B cell (primary cell): Measurements from ENCODE around the gene TAS2R38. TPM values are rescaled to one million over a fixed set of nuclear protein-coding genes. Genes with fewer than 3 reads are reported as not detected.
A peak's percentile ranks its signal among the peaks of the same experiment; 100 is the strongest.

ENCODE experiments used
- ATAC-seq: fragments of 200-7000 bp; cut with Tn5 transposase; one replicate; pipeline ENCODE4 v1.10.0; 2021; ENCODE audit warnings: low read depth, mild to moderate bottlenecking, moderate number of reproducible peaks, moderate library complexity
- CTCF ChIA-PET: fragments of 350-600 bp; sonication (Branson Sonifier 250); formaldehyde crosslinking; loops from one replicate; lab custom pipeline; 2021; ENCODE audit warnings: antibody characterized with exemption, inconsistent platforms; lab: Charles Lee
- POLR2A ChIA-PET: fragments of 350-600 bp; sonication (Branson Sonifier 250); formaldehyde crosslinking; loops from one replicate; lab custom pipeline; 2021; ENCODE audit warnings: antibody characterized with exemption; lab: Charles Lee
- DNase-seq: peaks from one replicate; pipeline ENCODE4 v3.0.0; 2013
- H2AFZ ChIP-seq: 2 replicates; pipeline ENCODE4 v1.6.1; 2012; ENCODE audit warnings: mild to moderate bottlenecking, low read depth, low read length; ENCODE audit not compliant: insufficient read depth, poor library complexity, severe bottlenecking
- H3K27ac ChIP-seq, 2 donors: 1 replicate in 1 of 2; 2 replicates in 1 of 2; pipeline ENCODE4 v1.5.1; 2012 to 2013; ENCODE audit warnings: low read length in 2 of 2, mild to moderate bottlenecking in 2 of 2, moderate library complexity in 1 of 2
- H3K27me3 ChIP-seq, 4 experiments: fragments of 200-600 bp in 1 of 4; sonication (generic) in 1 of 4; replicated peaks in 1 of 4; 1 replicate in 2 of 4; 2 replicates in 2 of 4; pipeline versions ENCODE4 v1.6.1 to v1.7.0; 2013 to 2016; ENCODE audit warnings: low read length in 3 of 4, mild to moderate bottlenecking in 2 of 4, mixed read lengths in 1 of 4, moderate library complexity in 1 of 4; ENCODE audit not compliant: insufficient read depth in 4 of 4, control insufficient read depth in 3 of 4; ENCODE audit errors: control extremely low read depth in 1 of 4
- H3K36me3 ChIP-seq, 2 experiments: replicated peaks in 1 of 2; 1 replicate in 1 of 2; 2 replicates in 1 of 2; pipeline versions ENCODE4 v1.6.1 to v1.7.1; 2013; ENCODE audit warnings: low read length in 1 of 2; ENCODE audit not compliant: insufficient read depth in 2 of 2, control insufficient read depth in 1 of 2; ENCODE audit errors: control extremely low read depth in 1 of 2, extremely low read depth in 1 of 2
- H3K4me1 ChIP-seq, 2 donors: fragments of 200-600 bp in 1 of 2; sonication (generic) in 1 of 2; 1 replicate in 1 of 2; 2 replicates in 1 of 2; pipeline versions ENCODE4 v1.5.1 to v1.6.1; 2013 to 2017; ENCODE audit warnings: low read length in 2 of 2; ENCODE audit not compliant: control insufficient read depth in 2 of 2, insufficient read depth in 2 of 2
- H3K4me2 ChIP-seq: replicated peaks from 2 replicates; pipeline ENCODE3; 2012; ENCODE audit warnings: mild to moderate bottlenecking, low read depth, low read length; ENCODE audit not compliant: poor library complexity, severe bottlenecking
- H3K4me3 ChIP-seq, 5 experiments: fragments of 200-600 bp in 1 of 5; sonication (generic) in 1 of 5; 1 replicate in 3 of 5; 2 replicates in 2 of 5; pipeline versions ENCODE4 v1.5.1 to v1.7.0; 2011 to 2016; ENCODE audit warnings: low read length in 4 of 5, mild to moderate bottlenecking in 4 of 5, low read depth in 2 of 5, control low read depth in 1 of 5, moderate library complexity in 1 of 5; ENCODE audit not compliant: insufficient read depth in 1 of 5; ENCODE audit errors: control extremely low read depth in 1 of 5, extremely low read depth in 1 of 5
- H3K79me2 ChIP-seq: fragments of 200-600 bp; sonication (generic); one replicate; pipeline ENCODE4 v1.6.0; 2016; ENCODE audit warnings: low read length; ENCODE audit not compliant: control insufficient read depth, insufficient read depth
- H3K9ac ChIP-seq: fragments of 200-600 bp; sonication (generic); 2 replicates; pipeline ENCODE4 v1.6.1; 2017; ENCODE audit warnings: mild to moderate bottlenecking, low read length, moderate library complexity
- H3K9me3 ChIP-seq, 3 donors: one replicate each; pipeline versions ENCODE4 v1.6.1 to v1.7.1; 2013; ENCODE audit warnings: low read length in 2 of 3; ENCODE audit not compliant: control insufficient read depth in 2 of 3, insufficient read depth in 1 of 3; ENCODE audit errors: control extremely low read depth in 1 of 3
- H4K20me1 ChIP-seq: 2 replicates; pipeline ENCODE4 v1.6.0; 2012; ENCODE audit warnings: mild to moderate bottlenecking, low read length; ENCODE audit not compliant: insufficient read depth, control insufficient read depth, poor library complexity, severe bottlenecking
- H3K27ac Mint-ChIP-seq: one replicate; pipeline ENCODE4 v1.8.0; 2021; ENCODE audit warnings: mixed read lengths
- H3K27me3 Mint-ChIP-seq: one replicate; pipeline ENCODE4 v1.8.0; 2021; ENCODE audit warnings: mixed read lengths
- H3K4me1 Mint-ChIP-seq: one replicate; pipeline ENCODE4 v1.8.0; 2021; ENCODE audit warnings: mixed read lengths
- H3K4me3 Mint-ChIP-seq: one replicate; pipeline ENCODE4 v1.8.0; 2021; ENCODE audit warnings: mixed read lengths
- H3K9me3 Mint-ChIP-seq: one replicate; pipeline ENCODE4 v1.8.0; 2022; ENCODE audit warnings: mixed read lengths; ENCODE audit not compliant: insufficient read depth
- EZH2 ChIP-seq: IDR thresholded peaks from 2 replicates; pipeline ENCODE4 v1.6.1; 2012; ENCODE audit warnings: borderline replicate concordance, low read depth, mild to moderate bottlenecking, moderate library complexity, low read length; ENCODE audit not compliant: insufficient read depth, poor library complexity, severe bottlenecking
- WGBS: methylation state at CpG from one replicate; pipeline ENCODE4 v1.1.5; 2013; ENCODE audit warnings: missing lambda C conversion rate; ENCODE audit not compliant: insufficient coverage; 5-methylcytosine and 5-hydroxymethylcytosine counted together
- intact Hi-C: fragments of 100-400 bp; cut with micrococcal nuclease; formaldehyde crosslinking; loops from one replicate; pipeline ENCODE4 v1.10.0; 2022
- polyA plus RNA-seq: library from polyadenylated mRNA; depleted of rRNA; stranded (reverse); fragments of >200 nt; gene quantifications from 2 replicates; pipeline ENCODE4 v1.2.3, GENCODE V29; 2012
- total RNA-seq, 2 donors: library from RNA; stranded (reverse); fragments of 120-200 nt in 1 of 2; gene quantifications; 1 replicate in 1 of 2; 2 replicates in 1 of 2; pipeline versions ENCODE4 v1.2.3 to v1.2.4, GENCODE V29; 2013 to 2022
- TF ChIP-seq, protein P1 (sequence below): fragments of 200-600 bp; IDR thresholded peaks from one replicate; pipeline ENCODE4 v1.8.0; 2022; ENCODE audit warnings: antibody characterized with exemption, mild to moderate bottlenecking

The TAS2R38 gene
- total and polyA plus RNA-seq, 2 donors (not counting 1 experiment from before 2014, with no cell fraction given), result not detected

DNA sequence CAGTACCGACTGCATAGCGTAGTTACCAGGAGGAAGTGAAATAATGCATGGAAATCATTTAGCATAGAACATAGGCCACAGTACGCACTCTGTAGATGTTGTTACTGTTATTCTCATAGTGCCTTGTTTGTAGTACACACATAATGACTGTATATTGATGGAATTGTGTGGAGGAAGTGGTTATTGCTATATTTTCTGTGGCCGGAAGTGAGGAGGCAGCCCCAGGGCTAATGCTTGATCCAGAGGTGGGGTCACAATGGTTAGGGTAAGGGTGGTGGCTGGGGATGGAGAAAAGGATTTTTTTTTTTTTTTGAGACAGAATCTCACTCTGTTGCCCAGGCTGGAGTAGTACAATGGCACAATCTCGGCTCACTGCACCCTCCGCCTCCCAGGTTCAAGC lies 17.6 kb upstream of the TAS2R38 start:
- H3K4me3 ChIP-seq, result peak overlapping the region in 1 of 5 experiments; percentile 38

GRCh38 chr7:141990011-141990725 lies 16.6 kb upstream of the TAS2R38 start:
- 100% methylated on average over 1 of the region's 2 CpGs for WGBS
- CTCF ChIA-PET, result no interaction called here

More for the DNA sequence above, 17.6 kb upstream of the TAS2R38 start:
- no peaks in the 10 kb centered on the region for H4K20me1 ChIP-seq
- H3K27me3 Mint-ChIP-seq, result peaks cover 7% of the 10 kb centered on the region
- no peak overlapping the region for H2AFZ ChIP-seq
- no peak overlapping the region for H3K9ac ChIP-seq
- H3K4me1 ChIP-seq, result no peaks in the 10 kb centered on the region
- no peaks in the 10 kb centered on the region for H3K27me3 ChIP-seq
- TF ChIP-seq, protein P1, sequence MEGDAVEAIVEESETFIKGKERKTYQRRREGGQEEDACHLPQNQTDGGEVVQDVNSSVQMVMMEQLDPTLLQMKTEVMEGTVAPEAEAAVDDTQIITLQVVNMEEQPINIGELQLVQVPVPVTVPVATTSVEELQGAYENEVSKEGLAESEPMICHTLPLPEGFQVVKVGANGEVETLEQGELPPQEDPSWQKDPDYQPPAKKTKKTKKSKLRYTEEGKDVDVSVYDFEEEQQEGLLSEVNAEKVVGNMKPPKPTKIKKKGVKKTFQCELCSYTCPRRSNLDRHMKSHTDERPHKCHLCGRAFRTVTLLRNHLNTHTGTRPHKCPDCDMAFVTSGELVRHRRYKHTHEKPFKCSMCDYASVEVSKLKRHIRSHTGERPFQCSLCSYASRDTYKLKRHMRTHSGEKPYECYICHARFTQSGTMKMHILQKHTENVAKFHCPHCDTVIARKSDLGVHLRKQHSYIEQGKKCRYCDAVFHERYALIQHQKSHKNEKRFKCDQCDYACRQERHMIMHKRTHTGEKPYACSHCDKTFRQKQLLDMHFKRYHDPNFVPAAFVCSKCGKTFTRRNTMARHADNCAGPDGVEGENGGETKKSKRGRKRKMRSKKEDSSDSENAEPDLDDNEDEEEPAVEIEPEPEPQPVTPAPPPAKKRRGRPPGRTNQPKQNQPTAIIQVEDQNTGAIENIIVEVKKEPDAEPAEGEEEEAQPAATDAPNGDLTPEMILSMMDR, result no peak
- no peak for TF ChIP-seq EZH2
- no peaks in the 10 kb centered on the region for H3K9me3 Mint-ChIP-seq
- H3K27ac ChIP-seq, result no peak overlapping the region
- 79% methylated on average over 4 of the region's 6 CpGs for WGBS
- intact Hi-C loops, result no loop called here
- H3K36me3 ChIP-seq, result no peaks in the 10 kb centered on the region
- DNase-seq, result no peak
- no peak for ATAC-seq
- no peak overlapping the region for H3K4me2 ChIP-seq
- no peak overlapping the region for H3K4me3 Mint-ChIP-seq
- H3K27ac Mint-ChIP-seq, result no peak overlapping the region
- ChIA-PET POLR2A (no interaction called here), CTCF (no interaction called here)
- no peaks in the 10 kb centered on the region for H3K9me3 ChIP-seq
- no peaks in the 10 kb centered on the region for H3K79me2 ChIP-seq
- H3K4me1 Mint-ChIP-seq, result no peaks in the 10 kb centered on the region

More at GRCh38 chr7:141990011-141990725, 16.6 kb upstream of the TAS2R38 start:
- H3K9me3 Mint-ChIP-seq, result no peaks in the 10 kb centered on the region
- no peaks in the 10 kb centered on the region for H3K4me1 ChIP-seq
- no peak overlapping the region for H3K27ac ChIP-seq
- H3K27ac Mint-ChIP-seq, result no peak overlapping the region
- no peaks in the 10 kb centered on the region for H3K27me3 ChIP-seq
- no peak for ATAC-seq
- intact Hi-C loops, result no loop called here
- TF ChIP-seq EZH2, result no peak
- TF ChIP-seq, protein P1, result no peak
- peaks cover 7% of the 10 kb centered on the region for H3K27me3 Mint-ChIP-seq
- no peak overlapping the region for H3K9ac ChIP-seq
- no peaks in the 10 kb centered on the region for H3K9me3 ChIP-seq
- no peak overlapping the region for H3K4me3 Mint-ChIP-seq
- no peak for DNase-seq
- POLR2A ChIA-PET, result no interaction called here
- no peaks in the 10 kb centered on the region for H3K4me1 Mint-ChIP-seq
- H3K79me2 ChIP-seq, result no peaks in the 10 kb centered on the region
- no peak overlapping the region for H3K4me2 ChIP-seq
- H3K4me3 ChIP-seq, result peak overlapping the region in 1 of 5 experiments; percentile 78
- H4K20me1 ChIP-seq, result no peaks in the 10 kb centered on the region
- no peaks in the 10 kb centered on the region for H3K36me3 ChIP-seq
- no peak overlapping the region for H2AFZ ChIP-seq
